ENCODE data around the gene CPNE4.

DNA sequence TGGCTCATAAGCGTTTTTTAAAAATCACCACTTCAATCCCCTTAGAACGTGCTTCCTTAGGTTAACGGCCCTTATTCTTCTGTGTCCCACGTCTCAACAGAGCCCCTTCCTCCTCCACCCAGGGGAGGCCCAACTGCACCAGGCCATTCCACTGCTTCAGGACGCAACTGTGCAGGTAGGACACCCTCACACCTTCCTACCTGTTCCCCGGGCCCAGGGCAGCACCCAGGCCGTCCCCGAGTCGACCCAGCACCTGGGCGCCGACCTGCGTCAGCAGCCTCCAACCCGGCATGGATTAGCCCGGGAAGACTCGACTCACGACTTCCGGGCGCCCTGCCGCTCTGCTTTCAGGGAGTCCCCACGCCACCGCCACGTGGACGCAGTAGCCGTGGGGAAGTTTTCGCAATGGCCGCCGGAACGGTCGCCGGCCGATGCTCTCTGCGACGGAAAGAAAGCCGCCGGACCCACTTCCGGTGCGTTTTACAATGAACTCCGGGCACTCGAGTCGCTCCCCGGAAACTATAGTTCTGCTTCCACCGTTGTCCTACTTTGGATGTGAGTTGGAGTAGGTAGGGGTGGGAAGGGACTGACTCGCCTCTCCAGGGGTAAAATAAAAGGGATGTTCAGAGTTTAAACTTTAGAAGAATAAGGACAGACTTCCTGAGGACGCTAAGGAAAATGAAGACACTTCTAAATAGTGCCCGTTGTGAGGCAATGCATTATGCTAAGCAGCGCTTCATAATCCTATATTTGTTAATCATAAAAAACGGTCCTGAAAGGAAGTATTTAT lies 532.1 kb downstream of the CPNE4 start, which contains the start of gene MRPL3:
- TF ChIP-seq RCOR1 (IDR thresholded peaks at IDR 0.05; ENCODE audit: borderline replicate concordance in 1 of 2, low read depth in 2 of 2, low read length in 2 of 2) (0 out of 4 replicates have a peak, but pooled peaks of 1 of the 2 experiments have one; percentile 28), GTF2F1 (IDR thresholded peaks at IDR 0.05; ENCODE audit: low read depth, low read length) (no peak), SMARCB1 (IDR thresholded peaks at IDR 0.05; ENCODE audit: insufficient read length, low read depth) (no peak), ZFP1 (CRISPR knock-in tag; IDR thresholded peaks at IDR 0.05) (no peak), ZBTB33 (CRISPR knock-in tag; IDR thresholded peaks at IDR 0.05) (peak; percentile 48; the same call in 1 of the 2 replicates), ZNF274 (IDR thresholded peaks at IDR 0.05; ENCODE audit: borderline replicate concordance, low read depth, low read length) (no peak), NCOA1 (IDR thresholded peaks at IDR 0.05; ENCODE audit: low read depth) (peak; percentile 97), ATF7 (IDR thresholded peaks at IDR 0.05) (peak; percentile 49; the same call in 1 of the 2 replicates), ZNF512 (tag; IDR thresholded peaks at IDR 0.05) (no peak)
- TF ChIP-seq, protein P1, sequence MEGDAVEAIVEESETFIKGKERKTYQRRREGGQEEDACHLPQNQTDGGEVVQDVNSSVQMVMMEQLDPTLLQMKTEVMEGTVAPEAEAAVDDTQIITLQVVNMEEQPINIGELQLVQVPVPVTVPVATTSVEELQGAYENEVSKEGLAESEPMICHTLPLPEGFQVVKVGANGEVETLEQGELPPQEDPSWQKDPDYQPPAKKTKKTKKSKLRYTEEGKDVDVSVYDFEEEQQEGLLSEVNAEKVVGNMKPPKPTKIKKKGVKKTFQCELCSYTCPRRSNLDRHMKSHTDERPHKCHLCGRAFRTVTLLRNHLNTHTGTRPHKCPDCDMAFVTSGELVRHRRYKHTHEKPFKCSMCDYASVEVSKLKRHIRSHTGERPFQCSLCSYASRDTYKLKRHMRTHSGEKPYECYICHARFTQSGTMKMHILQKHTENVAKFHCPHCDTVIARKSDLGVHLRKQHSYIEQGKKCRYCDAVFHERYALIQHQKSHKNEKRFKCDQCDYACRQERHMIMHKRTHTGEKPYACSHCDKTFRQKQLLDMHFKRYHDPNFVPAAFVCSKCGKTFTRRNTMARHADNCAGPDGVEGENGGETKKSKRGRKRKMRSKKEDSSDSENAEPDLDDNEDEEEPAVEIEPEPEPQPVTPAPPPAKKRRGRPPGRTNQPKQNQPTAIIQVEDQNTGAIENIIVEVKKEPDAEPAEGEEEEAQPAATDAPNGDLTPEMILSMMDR (IDR thresholded peaks at IDR 0.05 in 2 of 3, conservative IDR thresholded peaks at IDR 0.05 in 1 of 3; ENCODE audit: insufficient read depth in 2 of 3, low read depth in 1 of 3, low read length in 3 of 3) = no peak

Measured in K562 (cell line).